Measurements from ENCODE around the gene ZC2HC1B.

GRCh38 chr6:143965503-143966171 lies 101.4 kb downstream of the ZC2HC1B start:
- no peak for TF ChIP-seq CTCF (conservative IDR thresholded peaks at IDR 0.05)
- no peak for TF ChIP-seq ZFX (IDR thresholded peaks at IDR 0.05)
